Urinary bladder (tissue), 4 donors: ENCODE measurements around the gene ARL2. TPM values are rescaled to one million over a fixed set of nuclear protein-coding genes. Genes with fewer than 3 reads are reported as not detected.

Experiments
- DNase-seq: peaks from one replicate; pipeline ENCODE4 v3.0.0-alpha.2; 2015; ENCODE audit errors: extremely low spot score
- H3K27ac ChIP-seq: one replicate; pipeline ENCODE4 v1.5.1; 2013; ENCODE audit warnings: low read depth, mild to moderate bottlenecking, moderate library complexity
- H3K36me3 ChIP-seq: one replicate; pipeline ENCODE4 v1.6.1; 2013; ENCODE audit warnings: mild to moderate bottlenecking, moderate library complexity; ENCODE audit not compliant: insufficient read depth
- H3K4me1 ChIP-seq: one replicate; pipeline ENCODE4 v1.6.1; 2013; ENCODE audit warnings: mild to moderate bottlenecking, moderate library complexity; ENCODE audit not compliant: insufficient read depth
- H3K4me3 ChIP-seq: one replicate; pipeline ENCODE4 v1.5.1; 2013; ENCODE audit warnings: low read depth, low read length
- WGBS: extraction: QIAGEN DNeasy Blood & Tissue Kit; methylation state at CpG from one replicate; pipeline ENCODE4 v1.1.7; 2013; 5-methylcytosine and 5-hydroxymethylcytosine counted together
- polyA plus RNA-seq: library from polyadenylated mRNA; stranded (reverse); fragments of 200-250 nt; gene quantifications from one replicate; pipeline ENCODE4 v1.2.3, GENCODE V29; 2013
- small RNA-seq: library from RNA; depleted of rRNA; stranded (forward); fragments of <200 nt; gene quantifications from one replicate; pipeline ENCODE3, GENCODE V24; 2014
- total RNA-seq: library from RNA; depleted of rRNA; stranded (reverse); fragments of >200 nt; gene quantifications from one replicate; pipeline ENCODE4 v1.2.3, GENCODE V29; 2014
- donor health status: healthy with polysubstance abuse.
- donor health status: healthy.

Gene ARL2
- total and polyA plus RNA-seq, 2 donors = 37.9 to 170 TPM

- Histone ChIP-seq H3K4me1 (no peaks in the 10 kb centered on the region), H3K4me3 (no peak overlapping the region), H3K36me3 (no peaks in the 10 kb centered on the region), H3K27ac (no peak overlapping the region)
- DNase-seq = no peak
- WGBS = 59% methylated on average over 9 of the region's 9 CpGs
Measured at GRCh38 chr11:65060913-65061408, 47.0 kb downstream of the ARL2 start.

DNA sequence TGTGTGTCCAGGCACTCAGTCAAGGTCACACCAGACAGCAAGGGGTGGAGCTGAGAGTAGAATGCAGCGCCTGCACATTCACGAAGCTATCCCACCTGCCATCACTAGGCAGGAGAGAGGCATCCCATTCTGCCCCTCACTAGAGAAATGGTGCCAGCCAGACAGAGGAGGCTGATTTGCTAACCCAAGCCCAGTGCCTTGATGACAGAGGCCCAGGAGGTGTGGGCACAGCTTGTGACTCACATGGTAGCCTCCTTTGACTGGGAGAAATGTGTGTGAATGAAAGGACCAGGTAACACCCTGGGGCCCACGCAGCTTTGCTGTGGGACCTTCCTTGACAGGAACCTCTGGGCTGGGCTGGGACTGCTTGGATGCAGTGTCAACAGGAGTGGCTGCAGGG lies 49.6 kb downstream of the ARL2 start:
- WGBS = 74% methylated on average over 3 of the region's 3 CpGs
- no peaks in the 10 kb centered on the region for H3K4me1 ChIP-seq
- no peak for DNase-seq
- H3K36me3 ChIP-seq = no peaks in the 10 kb centered on the region
- no peak overlapping the region for H3K4me3 ChIP-seq
- no peak overlapping the region for H3K27ac ChIP-seq

DNA sequence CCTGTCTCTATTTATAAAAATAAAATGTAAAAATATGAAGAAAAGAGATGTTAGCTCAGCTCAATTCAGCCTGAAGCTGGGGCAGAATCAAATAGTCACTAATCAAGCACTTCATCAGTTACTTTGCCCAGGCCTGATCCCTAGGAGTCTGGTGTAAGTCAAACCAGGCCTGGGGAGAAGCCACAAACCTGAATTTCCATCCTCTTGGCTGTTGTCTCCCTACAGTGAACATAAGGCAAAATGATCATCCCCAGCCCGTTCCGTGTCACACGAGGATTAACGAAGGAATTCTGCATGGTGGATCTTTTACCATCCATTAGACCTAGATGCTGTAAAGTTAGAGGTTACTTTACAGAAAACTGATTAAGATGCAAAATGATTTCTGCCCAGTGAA lies 50.9 kb downstream of the ARL2 start:
- no peaks in the 10 kb centered on the region for H3K36me3 ChIP-seq
- DNase-seq = no peak
- no peaks in the 10 kb centered on the region for H3K4me1 ChIP-seq
- no peak overlapping the region for H3K27ac ChIP-seq
- no peak overlapping the region for H3K4me3 ChIP-seq
- WGBS = 72% methylated on average over 4 of the region's 4 CpGs

GRCh38 chr11:65065851-65066250 lies 51.9 kb downstream of the ARL2 start:
- no peaks in the 10 kb centered on the region for H3K4me1 ChIP-seq
- no peak overlapping the region for H3K4me3 ChIP-seq
- H3K27ac ChIP-seq = no peak overlapping the region
- DNase-seq = no peak
- no peaks in the 10 kb centered on the region for H3K36me3 ChIP-seq
- WGBS = 72% methylated on average over 7 of the region's 7 CpGs

DNA sequence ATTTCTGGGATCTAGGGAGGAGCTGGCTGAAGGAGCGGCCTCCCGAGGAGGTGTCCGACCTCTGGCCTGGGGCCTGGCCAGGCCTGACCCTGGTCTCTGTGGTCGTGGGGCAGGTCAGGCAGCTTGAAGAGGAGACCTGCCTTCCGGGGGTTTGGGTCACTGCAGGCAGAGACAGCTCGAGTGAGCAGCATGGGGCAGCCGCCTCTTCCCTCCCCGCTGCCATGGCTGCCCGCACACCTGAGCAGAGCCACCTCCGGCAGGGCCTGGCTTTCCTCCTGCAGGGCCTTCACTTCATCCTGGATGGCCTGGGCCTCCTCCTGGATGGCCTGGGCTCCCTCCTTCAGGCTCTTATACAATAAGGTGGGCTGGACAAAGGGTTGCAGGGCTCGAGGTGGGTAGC lies 52.4 kb downstream of the ARL2 start:
- H3K27ac ChIP-seq = no peak overlapping the region
- WGBS = 70% methylated on average over 11 of the region's 11 CpGs
- no peak overlapping the region for H3K4me3 ChIP-seq
- H3K4me1 ChIP-seq = no peaks in the 10 kb centered on the region
- DNase-seq = no peak
- no peaks in the 10 kb centered on the region for H3K36me3 ChIP-seq

- no peak for DNase-seq
- Histone ChIP-seq H3K36me3 (no peaks in the 10 kb centered on the region), H3K27ac (no peak overlapping the region), H3K4me1 (no peaks in the 10 kb centered on the region), H3K4me3 (no peak overlapping the region)
- 66% methylated on average over 4 of the region's 4 CpGs for WGBS
Measured at GRCh38 chr11:65066805-65067291, 52.9 kb downstream of the ARL2 start.

DNA sequence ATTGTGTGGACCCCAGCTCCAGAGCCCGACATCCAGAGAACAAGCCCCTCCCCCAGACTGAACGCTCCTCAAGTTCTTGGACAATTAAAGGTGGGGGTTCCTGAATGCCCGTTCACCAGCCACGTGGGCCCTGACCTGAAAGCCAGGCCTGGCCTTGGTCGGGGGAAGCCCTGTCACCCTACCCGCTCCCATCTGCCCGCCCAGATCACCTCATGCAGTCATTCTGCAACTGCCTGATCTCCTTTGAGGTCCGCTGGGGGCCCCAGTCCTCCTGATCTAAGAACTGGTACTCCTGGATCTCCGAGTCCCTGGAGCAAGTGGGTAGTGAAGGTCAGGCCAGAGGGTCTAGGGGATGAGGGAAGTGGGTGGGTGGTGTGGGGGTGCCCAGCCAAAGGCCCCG lies 53.5 kb downstream of the ARL2 start:
- Histone ChIP-seq H3K27ac (no peak overlapping the region), H3K4me3 (no peak overlapping the region), H3K36me3 (no peaks in the 10 kb centered on the region), H3K4me1 (no peaks in the 10 kb centered on the region)
- no peak for DNase-seq
- WGBS = 76% methylated on average over 10 of the region's 10 CpGs

- WGBS = 65% methylated on average over 9 of the region's 9 CpGs
- DNase-seq = no peak
- Histone ChIP-seq H3K4me1 (no peaks in the 10 kb centered on the region), H3K4me3 (no peak overlapping the region), H3K27ac (no peak overlapping the region), H3K36me3 (no peaks in the 10 kb centered on the region)
Measured at GRCh38 chr11:65069217-65069616, 55.3 kb downstream of the ARL2 start.

Small RNA genes within 50 kb of the gene (small RNA-seq; reads per million reads assigned to genes)
- gene MIR6879 (not detected), gene SNX15 (not detected)

Other genes with a start within 250 kb of the ARL2 start
- gene SF1, start 235.6 kb upstream of the ARL2 start, total RNA-seq = 111 TPM
- 115 TPM for gene SF1, start 235.6 kb upstream of the ARL2 start, polyA plus RNA-seq
- 11.7 TPM for gene MAP4K2, start 210.9 kb upstream of the ARL2 start, total RNA-seq
- 13.9 TPM for gene MAP4K2, start 210.9 kb upstream of the ARL2 start, polyA plus RNA-seq
- 11.3 TPM for gene MEN1, start 203.6 kb upstream of the ARL2 start, total RNA-seq
- 17.4 TPM for gene MEN1, start 203.6 kb upstream of the ARL2 start, polyA plus RNA-seq
- gene CDC42BPG, start 169.5 kb upstream of the ARL2 start, total RNA-seq = 4.3 TPM
- gene CDC42BPG, start 169.5 kb upstream of the ARL2 start, polyA plus RNA-seq = 3.2 TPM
- 31.3 TPM for gene EHD1, start 135.5 kb upstream of the ARL2 start, total RNA-seq
- 50.5 TPM for gene EHD1, start 135.5 kb upstream of the ARL2 start, polyA plus RNA-seq
- 7.6 TPM for gene ATG2A, start 97.0 kb upstream of the ARL2 start, total RNA-seq
- gene ATG2A, start 97.0 kb upstream of the ARL2 start, polyA plus RNA-seq = 21.4 TPM
- 7.3 TPM for gene PPP2R5B, start 89.5 kb upstream of the ARL2 start, total RNA-seq
- 22.1 TPM for gene PPP2R5B, start 89.5 kb upstream of the ARL2 start, polyA plus RNA-seq
- not detected for gene GPHA2, start 78.3 kb upstream of the ARL2 start, total RNA-seq
- not detected for gene GPHA2, start 78.3 kb upstream of the ARL2 start, polyA plus RNA-seq
- gene MAJIN, start 42.1 kb upstream of the ARL2 start, total RNA-seq = not detected
- gene MAJIN, start 42.1 kb upstream of the ARL2 start, polyA plus RNA-seq = not detected
- 0.85 TPM for gene BATF2, start 17.2 kb upstream of the ARL2 start, total RNA-seq
- 5.8 TPM for gene BATF2, start 17.2 kb upstream of the ARL2 start, polyA plus RNA-seq
- 9.4 TPM for gene SNX15, start 13.3 kb downstream of the ARL2 start, total RNA-seq
- 34.5 TPM for gene SNX15, start 13.3 kb downstream of the ARL2 start, polyA plus RNA-seq
- gene SAC3D1, start 27.1 kb downstream of the ARL2 start, total RNA-seq = 3.0 TPM
- gene SAC3D1, start 27.1 kb downstream of the ARL2 start, polyA plus RNA-seq = 14.7 TPM
- 11.7 TPM for gene NAALADL1, start 44.4 kb downstream of the ARL2 start, total RNA-seq
- gene NAALADL1, start 44.4 kb downstream of the ARL2 start, polyA plus RNA-seq = 38.1 TPM
- 3.9 TPM for gene CDCA5, start 69.9 kb downstream of the ARL2 start, total RNA-seq
- gene CDCA5, start 69.9 kb downstream of the ARL2 start, polyA plus RNA-seq = 1.2 TPM
- 14.6 TPM for gene ZFPL1, start 70.1 kb downstream of the ARL2 start, total RNA-seq
- gene ZFPL1, start 70.1 kb downstream of the ARL2 start, polyA plus RNA-seq = 50.8 TPM
- 107 TPM for gene VPS51, start 82.1 kb downstream of the ARL2 start, total RNA-seq
- 167 TPM for gene VPS51, start 82.1 kb downstream of the ARL2 start, polyA plus RNA-seq
- gene TM7SF2, start 97.7 kb downstream of the ARL2 start, total RNA-seq = 9.6 TPM
- gene TM7SF2, start 97.7 kb downstream of the ARL2 start, polyA plus RNA-seq = 12.1 TPM
- gene ZNHIT2, start 103.5 kb downstream of the ARL2 start, total RNA-seq = 2.6 TPM
- 19.8 TPM for gene ZNHIT2, start 103.5 kb downstream of the ARL2 start, polyA plus RNA-seq
- 177 TPM for gene FAU, start 108.0 kb downstream of the ARL2 start, total RNA-seq
- 1,282 TPM for gene FAU, start 108.0 kb downstream of the ARL2 start, polyA plus RNA-seq
- 26.8 TPM for gene MRPL49, start 108.2 kb downstream of the ARL2 start, total RNA-seq
- 55.6 TPM for gene MRPL49, start 108.2 kb downstream of the ARL2 start, polyA plus RNA-seq
- gene SYVN1, start 120.4 kb downstream of the ARL2 start, total RNA-seq = 16.2 TPM
- gene SYVN1, start 120.4 kb downstream of the ARL2 start, polyA plus RNA-seq = 29.3 TPM
- not detected for gene SPDYC, start 156.1 kb downstream of the ARL2 start, total RNA-seq
- gene SPDYC, start 156.1 kb downstream of the ARL2 start, polyA plus RNA-seq = not detected
- 94.3 TPM for gene CAPN1, start 167.8 kb downstream of the ARL2 start, total RNA-seq
- gene CAPN1, start 167.8 kb downstream of the ARL2 start, polyA plus RNA-seq = 123 TPM
- gene POLA2, start 247.8 kb downstream of the ARL2 start, total RNA-seq = 10.3 TPM
- gene POLA2, start 247.8 kb downstream of the ARL2 start, polyA plus RNA-seq = 10.7 TPM